GF-D8 (cell line): ENCODE results near the gene TEK.

ENCODE experiments used
- DNase-seq: peaks from one replicate; lab custom pipeline; 2025; lab: John Stamatoyannopoulos, UW

TEK gene

GRCh38 chr9:27124151-27124550, 15.1 kb downstream of the TEK start:
- DNase-seq = no peak

GRCh38 chr9:27125030-27125429, 16.0 kb downstream of the TEK start:
- DNase-seq = no peak

GRCh38 chr9:27125936-27126335, 16.9 kb downstream of the TEK start:
- DNase-seq = no peak

- no peak for DNase-seq
Measured at GRCh38 chr9:27126670-27127069, 17.6 kb downstream of the TEK start.

GRCh38 chr9:27129221-27129620, 20.2 kb downstream of the TEK start:
- DNase-seq = no peak

GRCh38 chr9:27131731-27132130, 22.7 kb downstream of the TEK start:
- no peak for DNase-seq

- no peak for DNase-seq
Measured at GRCh38 chr9:27133817-27134216, 24.8 kb downstream of the TEK start.

GRCh38 chr9:27142299-27142930, 33.4 kb downstream of the TEK start:
- DNase-seq = no peak

GRCh38 chr9:27145143-27145542, 36.1 kb downstream of the TEK start:
- DNase-seq = no peak

- DNase-seq = no peak
Measured at GRCh38 chr9:27149651-27150050, 40.6 kb downstream of the TEK start.

GRCh38 chr9:27150746-27151406, 41.9 kb downstream of the TEK start:
- DNase-seq = no peak

- DNase-seq = no peak
Measured at GRCh38 chr9:27151693-27152404, 42.8 kb downstream of the TEK start.

- DNase-seq = no peak
Measured at GRCh38 chr9:27152405-27152718, 43.3 kb downstream of the TEK start.

GRCh38 chr9:27154908-27155307, 45.9 kb downstream of the TEK start:
- no peak for DNase-seq

- DNase-seq = no peak
Measured at GRCh38 chr9:27157097-27157496, 48.1 kb downstream of the TEK start.

- no peak for DNase-seq
Measured at GRCh38 chr9:27157736-27158135, 48.7 kb downstream of the TEK start.

- DNase-seq = no peak
Measured at GRCh38 chr9:27160636-27161035, 51.6 kb downstream of the TEK start.

GRCh38 chr9:27162045-27162444, 53.0 kb downstream of the TEK start:
- no peak for DNase-seq

GRCh38 chr9:27165068-27165467, 56.0 kb downstream of the TEK start:
- DNase-seq = no peak

GRCh38 chr9:27165670-27166069, 56.6 kb downstream of the TEK start:
- DNase-seq = no peak

- no peak for DNase-seq
Measured at GRCh38 chr9:27168496-27168895, 59.5 kb downstream of the TEK start.

- DNase-seq = no peak
Measured at GRCh38 chr9:27168951-27169350, 59.9 kb downstream of the TEK start.

- no peak for DNase-seq
Measured at GRCh38 chr9:27176971-27177370, 67.9 kb downstream of the TEK start.
